Renal cortical epithelial cell (primary cell): ENCODE results near the gene TP53BP1. TPM values are rescaled to one million over a fixed set of nuclear protein-coding genes. Genes with fewer than 3 reads are reported as not detected.

Experiments
- DNase-seq: peaks from one replicate; pipeline ENCODE4 v3.0.0-alpha.2; 2011; ENCODE audit warnings: low read depth
- total RNA-seq: library from RNA; depleted of rRNA; stranded (reverse); fragments of >200 nt; gene quantifications from 2 replicates; pipeline ENCODE4 v1.2.3, GENCODE V29; 2014

Gene TP53BP1
- 58.5 and 143 TPM in 2 replicates for total RNA-seq

- DNase-seq, result peak; percentile 89
Measured at GRCh38 chr15:43492673-43493601, at the start of gene TP53BP1. TSS of gene TP53BP1 (minus strand) at chr15:43493156. CDS start at chr15:43493043, 113 bp downstream.

GRCh38 chr15:43541785-43542184, 48.8 kb upstream of the TP53BP1 start:
- DNase-seq, result peak; percentile 49

GRCh38 chr15:43538091-43538490, 45.1 kb upstream of the TP53BP1 start:
- no peak for DNase-seq

- DNase-seq, result peak; percentile 28
Measured at GRCh38 chr15:43534897-43535296, 41.9 kb upstream of the TP53BP1 start.

- DNase-seq, result peak; percentile 77
Measured at GRCh38 chr15:43532826-43533225, 39.9 kb upstream of the TP53BP1 start.

- no peak for DNase-seq
Measured at GRCh38 chr15:43531018-43531670, 38.2 kb upstream of the TP53BP1 start.

- DNase-seq, result no peak
Measured at GRCh38 chr15:43529587-43530345, 36.8 kb upstream of the TP53BP1 start.

- no peak for DNase-seq
Measured at GRCh38 chr15:43529141-43529540, 36.2 kb upstream of the TP53BP1 start.

GRCh38 chr15:43528542-43529007, 35.6 kb upstream of the TP53BP1 start:
- no peak for DNase-seq

GRCh38 chr15:43527802-43528541, 35.0 kb upstream of the TP53BP1 start:
- DNase-seq, result no peak

GRCh38 chr15:43527016-43527801, 34.3 kb upstream of the TP53BP1 start:
- DNase-seq, result no peak

- no peak for DNase-seq
Measured at GRCh38 chr15:43526261-43526930, 33.4 kb upstream of the TP53BP1 start.

- DNase-seq, result no peak
Measured at GRCh38 chr15:43525131-43525530, 32.2 kb upstream of the TP53BP1 start.

- DNase-seq, result no peak
Measured at GRCh38 chr15:43524254-43524845, 31.4 kb upstream of the TP53BP1 start.

- DNase-seq, result no peak
Measured at GRCh38 chr15:43523646-43524045, 30.7 kb upstream of the TP53BP1 start.

- no peak for DNase-seq
Measured at GRCh38 chr15:43522247-43522646, 29.3 kb upstream of the TP53BP1 start.

GRCh38 chr15:43521419-43521818, 28.5 kb upstream of the TP53BP1 start:
- DNase-seq, result no peak

- no peak for DNase-seq
Measured at GRCh38 chr15:43520138-43520537, 27.2 kb upstream of the TP53BP1 start.

GRCh38 chr15:43519196-43519595, 26.2 kb upstream of the TP53BP1 start:
- no peak for DNase-seq
